HG03060 (cell line): ENCODE data around the gene RSPO1.
"Not testable (repeated sequence)": the region's sequence is repeated elsewhere in the genome, so short reads cannot be mapped to it uniquely, and the experiment has no call there.

ENCODE experiments used
- ATAC-seq: cut with Tn5 transposase; IDR thresholded peaks from one replicate; pipeline ENCODE4 v1.9.1; 2021; ENCODE audit warnings: low read depth, moderate number of reproducible peaks; ENCODE audit not compliant: unreplicated experiment

RSPO1 gene

GRCh38 chr1:37634244-37634991 is at the start of gene RSPO1:
Gene RSPO1 (minus strand): TSS chr1:37634892. CDS start chr1:37629661, 5,231 bp downstream.
- no peak for ATAC-seq

- not testable (repeated sequence) for ATAC-seq
Observed at GRCh38 chr1:37684182-37684581, 49.5 kb upstream of the RSPO1 start.

GRCh38 chr1:37682334-37682987 is 47.8 kb upstream of the RSPO1 start:
- ATAC-seq, result no peak

- no peak for ATAC-seq
Observed at GRCh38 chr1:37680933-37681332, 46.2 kb upstream of the RSPO1 start.

GRCh38 chr1:37677808-37678207 is 43.1 kb upstream of the RSPO1 start:
- no peak for ATAC-seq

GRCh38 chr1:37677143-37677439 is 42.4 kb upstream of the RSPO1 start:
- ATAC-seq, result no peak

- no peak for ATAC-seq
Observed at GRCh38 chr1:37676281-37677142, 41.8 kb upstream of the RSPO1 start.

GRCh38 chr1:37673920-37674319 is 39.2 kb upstream of the RSPO1 start:
- ATAC-seq, result no peak

- no peak for ATAC-seq
Observed at GRCh38 chr1:37672136-37672870, 37.6 kb upstream of the RSPO1 start.

GRCh38 chr1:37671261-37671660 is 36.6 kb upstream of the RSPO1 start:
- no peak for ATAC-seq

GRCh38 chr1:37670133-37670532 is 35.4 kb upstream of the RSPO1 start:
- no peak for ATAC-seq

- ATAC-seq, result no peak
Observed at GRCh38 chr1:37667023-37667671, 32.5 kb upstream of the RSPO1 start.

- no peak for ATAC-seq
Observed at GRCh38 chr1:37666241-37666867, 31.7 kb upstream of the RSPO1 start.

GRCh38 chr1:37663426-37664000 is 28.8 kb upstream of the RSPO1 start:
- no peak for ATAC-seq

- ATAC-seq, result no peak
Observed at GRCh38 chr1:37662031-37662755, 27.5 kb upstream of the RSPO1 start.

- ATAC-seq, result no peak
Observed at GRCh38 chr1:37661401-37661800, 26.7 kb upstream of the RSPO1 start.

GRCh38 chr1:37660664-37661063 is 26.0 kb upstream of the RSPO1 start:
- ATAC-seq, result no peak

GRCh38 chr1:37658486-37658885 is 23.8 kb upstream of the RSPO1 start:
- no peak for ATAC-seq
